ENCODE measurements around the gene OTULIN.

GRCh38 chr5:14650052-14650451, 14.5 kb upstream of the OTULIN start:
- no peak for TF ChIP-seq CTCF (conservative IDR thresholded peaks at IDR 0.05 in 1 of 2, IDR thresholded peaks at IDR 0.05 in 1 of 2; ENCODE audit: extremely low read depth in 1 of 2, insufficient read depth in 1 of 2, low read depth in 1 of 2, low read length in 2 of 2)
- no peak for TF ChIP-seq EZH2 (IDR thresholded peaks at IDR 0.05; ENCODE audit: borderline replicate concordance, low read length)

Measured in mammary epithelial cell (primary cell).